IMR-90 (cell line): Measurements from ENCODE around the gene VPS50.

Source experiments
- POLR2A ChIP-seq: IDR thresholded peaks from 2 replicates; pipeline ENCODE4 v1.6.1; 2012; ENCODE audit warnings: mild to moderate bottlenecking, low read depth, low read length
- RCOR1 ChIP-seq: IDR thresholded peaks from 2 replicates; pipeline ENCODE4 v1.6.1; 2012; ENCODE audit warnings: mild to moderate bottlenecking, low read length, improper control_type of control experiment; ENCODE audit not compliant: insufficient replicate concordance

GRCh38 chr7:93203496-93203895 is 28.7 kb upstream of the VPS50 start:
- no peak for TF ChIP-seq POLR2A
- TF ChIP-seq RCOR1 = no peak
